Activated naive CD4-positive, alpha-beta T cell treated with anti-CD3 and anti-CD28 coated beads, Interleukin-2, amount 10 ng/mL, durations not matched to agents 7 days and 5 days (primary cell): ENCODE results near the gene FBXO5.
"Not testable (repeated sequence)": the region's sequence is repeated elsewhere in the genome, so short reads cannot be mapped to it uniquely, and the experiment has no call there.

Source experiments
- CTCF ChIA-PET: fragments of 350-600 bp; sonication (Branson Sonifier 250); formaldehyde crosslinking; loops from one replicate; lab custom pipeline; 2021; ENCODE audit warnings: antibody characterized with exemption; lab: Charles Lee
- DNase-seq: peaks from one replicate; pipeline ENCODE4 v3.0.0-alpha.2; 2020
- H3K27ac Mint-ChIP-seq: one replicate; pipeline ENCODE4 v1.8.0; 2021; ENCODE audit warnings: mild to moderate bottlenecking, moderate library complexity, mixed read lengths
- H3K27me3 Mint-ChIP-seq: one replicate; pipeline ENCODE4 v1.8.0; 2021; ENCODE audit warnings: mild to moderate bottlenecking, mixed read lengths
- H3K36me3 Mint-ChIP-seq: one replicate; pipeline ENCODE4 v1.8.0; 2021; ENCODE audit warnings: mixed read lengths
- H3K4me1 Mint-ChIP-seq: one replicate; pipeline ENCODE4 v1.8.0; 2021; ENCODE audit warnings: mixed read lengths
- H3K4me3 Mint-ChIP-seq: one replicate; pipeline ENCODE4 v1.8.0; 2021; ENCODE audit warnings: mild to moderate bottlenecking, moderate library complexity, mixed read lengths
- H3K9me3 Mint-ChIP-seq: one replicate; pipeline ENCODE4 v1.8.0; 2021; ENCODE audit warnings: mixed read lengths

Gene FBXO5

DNA sequence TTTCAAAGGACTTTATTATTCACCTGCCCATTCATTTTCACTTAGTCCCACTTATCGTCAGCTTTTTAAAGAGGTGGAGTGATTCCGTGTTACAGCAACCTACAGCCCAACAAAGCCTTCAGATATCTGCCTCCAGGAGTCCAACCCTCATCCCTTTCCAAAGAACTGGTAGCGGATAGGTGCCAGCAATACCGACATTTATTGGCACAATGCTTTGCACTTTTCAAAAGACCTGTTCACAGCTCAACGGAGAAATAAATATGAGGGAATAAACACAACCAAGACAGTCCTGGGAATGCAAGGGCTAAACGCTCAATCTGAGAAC lies 20.5 kb upstream of the FBXO5 start:
- peaks cover 5% of the 10 kb centered on the region for H3K9me3 Mint-ChIP-seq
- H3K4me3 Mint-ChIP-seq: peak overlapping the region; percentile 95
- DNase-seq: no peak
- H3K27ac Mint-ChIP-seq: peak overlapping the region; percentile 92
- H3K27me3 Mint-ChIP-seq: peaks cover 6% of the 10 kb centered on the region
- peaks cover 20% of the 10 kb centered on the region for H3K36me3 Mint-ChIP-seq
- CTCF ChIA-PET: no interaction called here
- peaks cover 44% of the 10 kb centered on the region for H3K4me1 Mint-ChIP-seq

GRCh38 chr6:153002613-153003365 lies 19.9 kb upstream of the FBXO5 start, which contains the start of gene MTRF1L:
MTRF1L (minus strand) TSS chr6:153002709; CDS start chr6:153002685, 24 bp downstream.
- CTCF ChIA-PET: interaction anchor here (1.1 kb wide), 1 partner anchor 17 kb away, joined by 4 read pairs; no protein-coding TSS in a partner anchor
- H3K36me3 Mint-ChIP-seq: peaks cover 22% of the 10 kb centered on the region

DNA sequence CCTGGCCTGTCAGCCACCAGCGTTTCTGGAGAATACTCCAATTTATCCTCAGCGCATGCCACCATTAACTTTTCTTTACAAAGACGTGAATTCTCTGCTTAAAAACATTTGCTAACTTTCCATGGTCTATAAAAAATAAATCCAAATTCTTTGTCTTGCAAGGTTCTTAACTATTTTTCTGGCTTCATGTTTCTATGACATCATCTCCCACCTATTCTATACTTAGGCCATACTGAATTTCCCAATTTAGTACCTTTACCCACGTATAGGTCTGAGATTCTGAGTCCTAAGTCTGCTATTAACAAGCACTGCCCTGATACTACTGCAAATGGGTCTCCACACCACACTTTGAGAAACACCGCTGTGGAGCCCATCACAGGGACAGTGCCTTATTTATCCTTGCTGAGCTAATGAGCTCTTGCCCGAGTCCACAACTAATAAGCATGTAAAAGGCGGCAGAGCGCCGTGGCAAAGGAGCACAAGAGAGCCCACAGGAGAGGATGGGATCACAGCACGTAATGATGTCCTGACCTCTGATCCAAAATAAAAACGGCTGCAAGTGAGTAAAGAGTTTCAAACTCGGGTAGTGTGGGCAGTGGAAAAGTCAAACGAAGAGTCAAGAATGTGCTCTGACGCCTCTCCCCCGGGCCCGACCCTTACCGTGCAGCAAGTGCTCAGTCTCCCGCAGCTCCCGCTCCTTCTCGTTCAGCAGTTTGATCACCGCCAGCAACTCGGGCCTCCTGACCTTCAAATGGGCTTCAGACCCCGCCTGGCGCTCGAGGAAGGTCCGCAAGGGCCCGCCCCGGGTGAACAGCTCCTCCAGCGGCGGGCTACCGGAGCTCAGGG lies 19.1 kb upstream of the FBXO5 start:
- Mint-ChIP-seq H3K27ac (peak overlapping the region; percentile 92), H3K36me3 (peaks cover 28% of the 10 kb centered on the region), H3K4me3 (peak overlapping the region; percentile 95), H3K4me1 (peaks cover 49% of the 10 kb centered on the region), H3K9me3 (peaks cover 5% of the 10 kb centered on the region), H3K27me3 (peaks cover 6% of the 10 kb centered on the region)
- DNase-seq: no peak
- CTCF ChIA-PET: interaction anchor here (1.1 kb wide), 1 partner anchor 16 kb away, joined by 4 read pairs; no protein-coding TSS in a partner anchor

More at GRCh38 chr6:153002613-153003365, 19.9 kb upstream of the FBXO5 start, which contains the start of gene MTRF1L:
- Mint-ChIP-seq H3K27ac (peak within 1 kb of the TSS; percentile 92), H3K9me3 (peaks cover 5% of the 10 kb centered on the region), H3K4me1 (peaks cover 44% of the 10 kb centered on the region), H3K4me3 (peak within 1 kb of the TSS; percentile 95), H3K27me3 (peaks cover 6% of the 10 kb centered on the region)
- DNase-seq: peak; percentile 92

DNA sequence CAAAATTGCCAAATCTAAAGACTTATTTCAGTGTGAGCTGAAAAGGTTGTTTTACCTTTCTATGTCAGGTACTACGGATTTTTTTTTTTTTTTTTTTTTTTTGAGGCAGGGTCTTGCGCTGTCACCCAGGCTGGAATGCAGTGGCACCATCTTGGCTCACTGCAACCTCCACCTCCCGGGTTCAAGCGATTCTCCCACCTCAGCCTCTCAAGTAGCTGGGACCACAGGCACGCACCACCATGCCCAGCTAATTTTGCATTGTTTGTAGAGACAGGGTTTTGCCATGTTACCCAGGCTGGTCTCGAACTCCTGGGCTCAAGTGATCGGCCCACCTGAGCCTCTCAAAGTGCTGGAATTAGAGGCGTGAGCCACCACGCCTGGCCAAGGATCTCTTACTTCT lies 17.9 kb upstream of the FBXO5 start:
- Mint-ChIP-seq H3K4me3 (peak overlapping the region; percentile 95), H3K4me1 (peaks cover 57% of the 10 kb centered on the region), H3K27ac (peak overlapping the region; percentile 31), H3K36me3 (peaks cover 39% of the 10 kb centered on the region)
- DNase-seq, H3K9me3 Mint-ChIP-seq, H3K27me3 Mint-ChIP-seq: not testable (repeated sequence)
- CTCF ChIA-PET: interaction anchor here (1.0 to 1.7 kb wide), 4 partner anchors 18 to 53 kb away, joined by 3 to 4 read pairs (median 3); partner anchors contain the start of gene FBXO5

- no peak for DNase-seq
- Mint-ChIP-seq H3K27me3 (peaks cover 6% of the 10 kb centered on the region), H3K9me3 (peaks cover 5% of the 10 kb centered on the region), H3K36me3 (peaks cover 41% of the 10 kb centered on the region), H3K4me3 (peak overlapping the region; percentile 52), H3K4me1 (peaks cover 59% of the 10 kb centered on the region), H3K27ac (peak overlapping the region; percentile 31)
- CTCF ChIA-PET: interaction anchor here (1.0 to 1.7 kb wide), 4 partner anchors 17 to 52 kb away, joined by 3 to 4 read pairs (median 3); partner anchors contain the start of gene FBXO5
Observed at GRCh38 chr6:153000243-153000642, 17.4 kb upstream of the FBXO5 start.

DNA sequence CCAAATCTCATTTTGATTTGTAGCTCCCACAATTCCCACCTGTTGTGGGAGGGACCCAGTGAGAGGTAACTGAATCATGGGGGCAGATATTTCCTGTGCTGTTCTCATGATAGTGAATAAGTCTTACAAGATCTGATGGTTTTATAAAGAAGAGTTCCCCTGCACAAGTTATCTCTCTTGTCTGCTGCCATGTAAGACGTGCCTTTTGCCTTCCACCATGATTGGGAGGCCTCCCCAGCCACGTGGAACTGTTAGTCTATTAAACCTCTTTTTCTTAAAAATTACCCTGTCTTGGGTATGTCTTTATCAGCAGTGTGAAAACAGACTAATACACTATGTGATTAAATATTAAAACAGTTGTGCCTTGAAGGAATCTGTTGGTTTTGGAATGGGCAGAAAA lies 16.7 kb upstream of the FBXO5 start:
- Mint-ChIP-seq H3K4me3 (peak overlapping the region; percentile 24), H3K4me1 (peaks cover 59% of the 10 kb centered on the region), H3K36me3 (peaks cover 41% of the 10 kb centered on the region)
- not testable (repeated sequence) for H3K27ac Mint-ChIP-seq, H3K9me3 Mint-ChIP-seq, DNase-seq, H3K27me3 Mint-ChIP-seq
- CTCF ChIA-PET: interaction anchor here (1.7 kb wide), 1 partner anchor 51 kb away, joined by 4 read pairs; no protein-coding TSS in a partner anchor

DNA sequence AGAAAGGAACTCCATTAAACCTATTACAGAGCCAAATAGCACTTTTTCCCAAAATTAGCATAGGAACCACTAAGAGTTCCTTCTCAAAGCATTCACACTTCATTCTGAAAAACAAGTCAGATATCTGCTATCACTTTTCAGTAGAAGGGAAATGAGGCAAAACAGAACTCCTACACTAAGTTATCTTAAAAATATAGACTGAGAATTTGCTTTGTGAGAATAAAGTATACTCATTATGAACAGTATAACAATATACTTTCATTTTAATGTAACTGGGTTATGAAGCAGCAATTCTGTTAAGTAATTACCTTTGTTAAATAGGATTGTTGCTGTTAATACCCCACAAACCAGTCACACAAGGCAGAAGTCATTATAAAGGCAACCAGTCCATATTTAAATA lies 11.0 kb upstream of the FBXO5 start:
- Mint-ChIP-seq H3K9me3 (no peaks in the 10 kb centered on the region), H3K27ac (no peak overlapping the region), H3K36me3 (peaks cover 58% of the 10 kb centered on the region), H3K4me1 (peaks cover 33% of the 10 kb centered on the region), H3K4me3 (no peak overlapping the region), H3K27me3 (no peaks in the 10 kb centered on the region)
- CTCF ChIA-PET: no interaction called here
- no peak for DNase-seq

DNA sequence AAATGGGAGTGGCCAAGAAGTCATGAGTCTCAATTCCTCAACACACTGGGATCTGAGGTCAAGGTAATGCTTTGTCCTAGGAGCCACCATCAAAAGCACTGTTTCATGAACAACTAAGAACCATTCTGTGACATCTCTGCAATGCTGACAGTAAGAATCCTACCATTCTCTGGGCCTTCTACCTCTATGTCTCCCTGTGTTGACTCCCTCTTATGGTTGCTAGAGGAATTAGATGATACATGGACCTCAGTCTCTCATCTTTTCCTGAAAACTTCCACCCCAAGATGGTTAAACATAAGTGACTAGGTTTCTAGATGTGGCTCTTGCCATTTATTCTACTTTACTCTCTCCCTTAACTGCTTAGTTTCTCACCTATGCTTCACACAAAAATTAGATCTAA lies 10.6 kb upstream of the FBXO5 start:
- CTCF ChIA-PET: no interaction called here
- Mint-ChIP-seq H3K4me1 (peaks cover 31% of the 10 kb centered on the region), H3K9me3 (no peaks in the 10 kb centered on the region), H3K36me3 (peaks cover 57% of the 10 kb centered on the region), H3K4me3 (no peak overlapping the region), H3K27me3 (no peaks in the 10 kb centered on the region), H3K27ac (no peak overlapping the region)
- DNase-seq: no peak

- Mint-ChIP-seq H3K4me3 (no peak overlapping the region), H3K27me3 (no peaks in the 10 kb centered on the region), H3K36me3 (peaks cover 40% of the 10 kb centered on the region), H3K27ac (peak overlapping the region; percentile 22), H3K9me3 (no peaks in the 10 kb centered on the region), H3K4me1 (peaks cover 28% of the 10 kb centered on the region)
- no peak for DNase-seq
- CTCF ChIA-PET: no interaction called here
Observed at GRCh38 chr6:152986978-152987377, 4.1 kb upstream of the FBXO5 start.

GRCh38 chr6:152985300-152985699 lies 2.5 kb upstream of the FBXO5 start:
- Mint-ChIP-seq H3K36me3 (peaks cover 45% of the 10 kb centered on the region), H3K4me3 (peak overlapping the region; percentile 89)

DNA sequence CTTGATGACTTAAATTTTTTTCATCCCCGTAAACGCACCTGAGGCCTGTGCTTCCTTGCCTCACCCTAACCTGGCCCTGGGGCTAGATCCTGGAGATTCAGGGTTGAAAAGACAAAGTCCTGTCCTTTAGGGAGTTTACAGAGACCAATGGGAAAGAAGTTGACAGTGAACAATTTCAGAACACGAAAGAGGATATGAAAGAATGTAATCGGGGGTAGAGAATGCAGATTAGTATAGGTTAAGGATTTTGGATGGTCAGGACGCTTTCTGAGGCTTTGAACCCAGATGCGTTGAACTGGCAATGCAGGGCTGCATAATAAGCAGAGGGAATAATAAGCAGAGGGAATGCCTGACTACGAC lies 1.7 kb upstream of the FBXO5 start:
- CTCF ChIA-PET: interaction anchor here (1.7 kb wide), 2 partner anchors 36 to 39 kb away, joined by 3 to 4 read pairs; no protein-coding TSS in a partner anchor
- H3K27ac Mint-ChIP-seq: peak overlapping the region; percentile 96

More at GRCh38 chr6:152985300-152985699, 2.5 kb upstream of the FBXO5 start:
- not testable (repeated sequence) for H3K27me3 Mint-ChIP-seq, DNase-seq, H3K9me3 Mint-ChIP-seq
- H3K4me1 Mint-ChIP-seq: peaks cover 34% of the 10 kb centered on the region
- CTCF ChIA-PET: interaction anchor here (0.5 to 1.7 kb wide), 4 partner anchors 17 to 38 kb away, joined by 3 to 4 read pairs (median 4); partner anchors contain the start of gene MTRF1L
- peak overlapping the region; percentile 83 for H3K27ac Mint-ChIP-seq

DNA sequence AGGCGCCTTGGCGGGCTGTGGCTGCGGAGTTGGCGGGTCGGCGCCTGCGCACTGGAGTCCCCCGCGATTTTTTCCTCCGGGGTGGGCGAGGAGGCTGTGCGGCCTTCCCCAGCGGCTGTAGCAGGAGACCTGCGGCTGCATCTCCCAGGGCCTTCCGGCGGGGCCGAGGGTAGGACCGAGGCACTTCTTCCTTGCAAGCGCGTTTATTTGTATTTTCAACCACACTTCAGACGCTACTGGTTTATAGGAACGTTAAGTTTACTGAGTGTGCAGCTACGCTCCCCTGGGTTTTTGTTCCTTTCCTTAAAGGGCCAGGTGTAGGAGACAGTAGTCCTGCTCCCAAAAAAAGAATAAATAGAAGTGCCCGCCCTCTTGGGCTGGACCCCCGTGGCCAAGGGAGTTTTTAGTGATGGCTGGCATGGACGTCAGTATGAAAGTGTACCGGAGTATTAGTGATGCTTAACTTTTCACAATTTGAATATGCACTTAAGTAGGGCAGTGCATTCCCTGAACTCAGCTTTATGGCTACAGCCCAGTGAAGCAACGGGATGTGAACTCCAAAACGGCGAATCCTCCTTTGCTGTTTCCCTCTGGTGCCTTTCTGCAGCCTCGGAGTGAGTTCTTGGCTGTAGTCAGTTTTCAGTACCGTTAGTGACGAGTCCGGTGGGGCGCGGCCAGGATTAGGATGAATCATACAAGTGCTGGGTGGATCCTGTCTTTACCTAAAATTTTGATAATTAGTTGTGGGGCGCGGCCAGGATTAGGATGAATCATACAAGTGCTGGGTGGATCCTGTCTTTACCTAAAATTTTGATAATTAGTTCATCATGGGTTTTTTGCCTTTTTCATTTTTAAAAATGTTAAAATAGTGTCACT lies 1.0 kb upstream of the FBXO5 start:
- H3K9me3 Mint-ChIP-seq: no peaks in the 10 kb centered on the region
- no peaks in the 10 kb centered on the region for H3K27me3 Mint-ChIP-seq
- CTCF ChIA-PET: interaction anchor here (1.2 kb wide), 1 partner anchor 16 kb away, joined by 3 read pairs; no protein-coding TSS in a partner anchor
- peak; percentile 82 for DNase-seq
- H3K36me3 Mint-ChIP-seq: peaks cover 45% of the 10 kb centered on the region
- H3K4me3 Mint-ChIP-seq: peak overlapping the region; percentile 89
- H3K27ac Mint-ChIP-seq: peak overlapping the region; percentile 96
- H3K4me1 Mint-ChIP-seq: peaks cover 44% of the 10 kb centered on the region

More for the DNA sequence above, 1.7 kb upstream of the FBXO5 start:
- Mint-ChIP-seq H3K36me3 (peaks cover 41% of the 10 kb centered on the region), H3K4me3 (peak overlapping the region; percentile 89), H3K9me3 (no peaks in the 10 kb centered on the region), H3K4me1 (peaks cover 38% of the 10 kb centered on the region), H3K27me3 (no peaks in the 10 kb centered on the region)
- no peak for DNase-seq
